HepG2 (cell line): ENCODE data around the gene OBP2B. TPM values are rescaled to one million over a fixed set of nuclear protein-coding genes. Genes with fewer than 3 reads are reported as not detected.

Source experiments
- CHD4 ChIP-seq: fragments of 200-600 bp; sonication (generic); IDR thresholded peaks from 2 replicates; pipeline ENCODE4 v1.7.0; 2017; ENCODE audit warnings: mild to moderate bottlenecking, low read length, borderline replicate concordance
- FOXP1 ChIP-seq, 2 experiments: fragments of 450-650 bp in 1 of 2; IDR thresholded peaks; 2 replicates each; pipeline ENCODE4 v1.6.1; 2017 to 2018; ENCODE audit warnings: antibody characterized with exemption in 1 of 2
- IRF2 ChIP-seq: IDR thresholded peaks from 2 replicates; pipeline ENCODE4 v1.6.1; 2018; ENCODE audit warnings: missing genetic modification reagents, missing compliant biosample characterization
- KDM5B ChIP-seq: sonication (generic); formaldehyde crosslinking; IDR thresholded peaks from 2 replicates; pipeline ENCODE4 v1.4.0; 2020; ENCODE audit warnings: missing genetic modification reagents, mild to moderate bottlenecking, borderline replicate concordance
- KLF6 ChIP-seq: IDR thresholded peaks from 2 replicates; pipeline ENCODE4 v1.8.0; 2016; ENCODE audit warnings: missing biosample characterization, missing genetic modification reagents
- MED1 ChIP-seq: sonication (generic); formaldehyde crosslinking; IDR thresholded peaks from 2 replicates; pipeline ENCODE4 v1.4.0; 2020; ENCODE audit warnings: missing genetic modification reagents
- NFKB2 ChIP-seq: sonication (generic); formaldehyde crosslinking; IDR thresholded peaks from 2 replicates; pipeline ENCODE4 v1.4.0; 2020; ENCODE audit warnings: missing genetic modification reagents, borderline replicate concordance
- RFX1 ChIP-seq: fragments of 450-650 bp; IDR thresholded peaks from 2 replicates; pipeline ENCODE4 v1.6.1; 2017
- SIX1 ChIP-seq: sonication (generic); formaldehyde crosslinking; IDR thresholded peaks from 2 replicates; pipeline ENCODE4 v1.4.0; 2020; ENCODE audit warnings: missing genetic modification reagents, borderline replicate concordance
- SP2 ChIP-seq: sonication (generic); formaldehyde crosslinking; IDR thresholded peaks from 2 replicates; pipeline ENCODE4 v1.5.1; 2020; ENCODE audit warnings: mild to moderate bottlenecking, missing genetic modification reagents
- XRCC5 ChIP-seq: fragments of 200-400 bp; formaldehyde crosslinking; optimal IDR thresholded peaks from 2 replicates; pipeline ENCODE3; 2017; ENCODE audit warnings: mild to moderate bottlenecking, low read length
- ZC3H4 ChIP-seq: sonication (generic); formaldehyde crosslinking; IDR thresholded peaks from 2 replicates; pipeline ENCODE4 v1.4.0; 2020; ENCODE audit warnings: missing genetic modification reagents, borderline replicate concordance
- ZEB1 ChIP-seq: IDR thresholded peaks from 2 replicates; pipeline ENCODE4 v1.6.1; 2012; ENCODE audit warnings: mild to moderate bottlenecking, low read depth, inconsistent platforms; ENCODE audit not compliant: insufficient replicate concordance
- ZKSCAN1 ChIP-seq: fragments of 150-350 bp; IDR thresholded peaks from 2 replicates; pipeline ENCODE4 v1.6.1; 2014; ENCODE audit warnings: low read length
- ZMAT3 ChIP-seq: sonication (generic); formaldehyde crosslinking; conservative IDR thresholded peaks from 2 replicates; pipeline ENCODE4 v1.7.0; 2021; ENCODE audit warnings: missing genetic modification reagents
- ZNF10 ChIP-seq: sonication (generic); formaldehyde crosslinking; IDR thresholded peaks from 2 replicates; pipeline ENCODE4 v1.4.0; 2020; ENCODE audit warnings: mild to moderate bottlenecking, low read depth, missing genetic modification reagents, borderline replicate concordance
- ZNF282 ChIP-seq: fragments of 450-650 bp; IDR thresholded peaks from 2 replicates; pipeline ENCODE4 v1.6.1; 2018; ENCODE audit not compliant: partially characterized antibody
- ZNF3 ChIP-seq: IDR thresholded peaks from 2 replicates; pipeline ENCODE4 v1.7.0; 2017; ENCODE audit warnings: inconsistent platforms
- ZNF430 ChIP-seq: sonication (generic); formaldehyde crosslinking; IDR thresholded peaks from 2 replicates; pipeline ENCODE4 v1.9.0; 2021; ENCODE audit warnings: mild to moderate bottlenecking, missing genetic modification reagents
- ZNF552 ChIP-seq: sonication (generic); formaldehyde crosslinking; IDR thresholded peaks from 2 replicates; pipeline ENCODE4 v1.9.0; 2022; ENCODE audit warnings: missing genetic modification reagents, mild to moderate bottlenecking, borderline replicate concordance
- ZNF567 ChIP-seq: sonication (generic); formaldehyde crosslinking; IDR thresholded peaks from 2 replicates; pipeline ENCODE4 v1.8.1; 2023; ENCODE audit warnings: mild to moderate bottlenecking, missing genetic modification reagents, borderline replicate concordance
- ZNF570 ChIP-seq: sonication (generic); formaldehyde crosslinking; IDR thresholded peaks from 2 replicates; pipeline ENCODE4 v1.4.0; 2020; ENCODE audit warnings: mild to moderate bottlenecking, missing genetic modification reagents, borderline replicate concordance
- ZNF703 ChIP-seq: sonication (generic); formaldehyde crosslinking; IDR thresholded peaks from 2 replicates; pipeline ENCODE4 v1.5.1; 2020; ENCODE audit warnings: missing genetic modification reagents, mild to moderate bottlenecking, moderate library complexity, borderline replicate concordance
- ZNF737 ChIP-seq: sonication (generic); formaldehyde crosslinking; IDR thresholded peaks from 2 replicates; pipeline ENCODE4 v1.5.0; 2020; ENCODE audit warnings: missing genetic modification reagents, mild to moderate bottlenecking, borderline replicate concordance
- ZNF792 ChIP-seq: IDR thresholded peaks from 2 replicates; pipeline ENCODE4 v1.6.1; 2016
- polyA plus RNA-seq, 8 experiments: library from polyadenylated mRNA; depleted of rRNA in 3 of 8; stranded (reverse) in 7 of 8; unstranded in 1 of 8; fragments of >200 nt; fragmentation: Illumina TruSeq in 4 of 8; extraction: Trizol in 4 of 8; gene quantifications; 2 replicates each; pipeline versions ENCODE4 v1.2.1 to v1.2.3, GENCODE V29; 2011 to 2016; ENCODE audit warnings: low read depth in 4 of 8, missing spikeins in 1 of 8, mixed read lengths in 1 of 8; ENCODE audit not compliant: insufficient read depth in 1 of 8
- total RNA-seq, 5 experiments: library from RNA; depleted of rRNA; stranded (reverse); fragments of >200 nt; fragmentation: Illumina TruSeq; extraction: Trizol; gene quantifications; 2 replicates each; pipeline ENCODE4 v1.2.3, GENCODE V29; 2016; ENCODE audit warnings: low read depth in 1 of 5
- TF ChIP-seq, protein P1 (sequence below): sonication (generic); formaldehyde crosslinking; IDR thresholded peaks from 2 replicates; pipeline ENCODE4 v1.8.1; 2023; ENCODE audit warnings: missing genetic modification reagents, mild to moderate bottlenecking, borderline replicate concordance
- TF ChIP-seq, protein P2 (sequence below): sonication (generic); formaldehyde crosslinking; IDR thresholded peaks from 2 replicates; pipeline ENCODE4 v1.4.0; 2020; ENCODE audit warnings: low read depth, mild to moderate bottlenecking, missing genetic modification reagents
- TF ChIP-seq, protein P3 (sequence below): conservative IDR thresholded peaks from 2 replicates; pipeline ENCODE4 v1.6.1; 2018; ENCODE audit warnings: missing genetic modification reagents
- TF ChIP-seq, protein P4 (sequence below): sonication (generic); formaldehyde crosslinking; IDR thresholded peaks from 2 replicates; pipeline ENCODE4 v1.9.0; 2021; ENCODE audit warnings: missing genetic modification reagents, mild to moderate bottlenecking, borderline replicate concordance

OBP2B gene
- total and polyA plus RNA-seq, 2 of the 13 experiments (the other 11 are each of a cell fraction or from before 2014, with no cell fraction given), result not detected

DNA sequence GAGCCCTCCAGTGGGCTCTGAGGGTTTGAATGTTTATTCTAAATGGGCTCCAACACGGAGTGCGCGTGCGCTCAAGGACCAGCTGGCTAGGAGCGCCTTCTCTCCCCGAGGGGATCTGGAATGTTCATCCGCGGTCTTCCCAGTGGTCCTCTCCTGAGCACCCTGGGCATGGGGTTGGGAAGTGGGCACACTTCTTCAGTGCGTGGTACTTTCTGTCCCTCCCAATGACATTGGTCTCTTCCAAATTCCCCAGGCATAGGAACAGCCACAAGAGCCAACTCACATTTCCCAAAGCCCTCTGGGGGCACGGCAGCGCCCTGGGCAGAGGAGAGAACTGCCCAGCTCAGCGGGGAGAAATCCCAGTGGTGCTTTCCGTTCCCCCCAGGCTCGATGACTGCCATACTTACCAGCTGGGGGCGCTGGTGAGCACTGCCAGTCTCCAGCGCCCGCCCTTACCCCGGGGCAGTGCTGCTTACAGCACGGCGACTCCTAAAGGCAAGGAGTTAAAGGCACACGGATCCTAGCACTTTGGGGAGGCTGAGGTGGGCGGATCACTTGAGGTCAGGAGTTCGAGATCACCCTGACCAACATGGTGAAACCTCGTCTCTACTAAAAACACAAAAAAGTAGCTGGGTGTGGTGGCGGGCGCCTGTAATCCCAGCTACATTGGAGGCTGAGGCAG lies 29.9 kb upstream of the OBP2B start (continued):
- TF ChIP-seq ZNF430 (CRISPR knock-in tag) (no peak), ZNF282 (no peak), SP2 (CRISPR knock-in tag) (no peak), SIX1 (CRISPR knock-in tag) (no peak), IRF2 (CRISPR knock-in tag) (no peak), XRCC5 (peak; percentile 39), ZC3H4 (CRISPR knock-in tag) (no peak), ZNF10 (no peak), ZKSCAN1 (no peak), ZNF552 (CRISPR knock-in tag) (no peak), ZNF570 (CRISPR knock-in tag) (no peak), FOXP1 (IDR thresholded peaks at IDR 0.05) (no peak), FOXP1 (CRISPR knock-in tag; IDR thresholded peaks at IDR 0.05) (no peak), ZNF703 (CRISPR knock-in tag) (no peak), MED1 (CRISPR knock-in tag) (no peak), RFX1 (no peak), KLF6 (CRISPR knock-in tag) (no peak), ZEB1 (no peak), ZNF3 (CRISPR knock-in tag) (no peak), ZNF567 (0 out of 2 replicates have a peak, but pooled peaks have one; percentile 27), ZNF792 (no peak), CHD4 (no peak), ZMAT3 (CRISPR knock-in tag) (no peak), NFKB2 (peak; percentile 50; the same call in 1 of the 2 replicates), KDM5B (CRISPR knock-in tag) (0 out of 2 replicates have a peak, but pooled peaks have one; percentile 34), ZNF737 (CRISPR knock-in tag) (peak; percentile 66; the same call in 1 of the 2 replicates)
- TF ChIP-seq, protein P1, sequence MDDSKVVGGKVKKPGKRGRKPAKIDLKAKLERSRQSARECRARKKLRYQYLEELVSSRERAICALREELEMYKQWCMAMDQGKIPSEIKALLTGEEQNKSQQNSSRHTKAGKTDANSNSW, result no peak
- TF ChIP-seq, protein P2, sequence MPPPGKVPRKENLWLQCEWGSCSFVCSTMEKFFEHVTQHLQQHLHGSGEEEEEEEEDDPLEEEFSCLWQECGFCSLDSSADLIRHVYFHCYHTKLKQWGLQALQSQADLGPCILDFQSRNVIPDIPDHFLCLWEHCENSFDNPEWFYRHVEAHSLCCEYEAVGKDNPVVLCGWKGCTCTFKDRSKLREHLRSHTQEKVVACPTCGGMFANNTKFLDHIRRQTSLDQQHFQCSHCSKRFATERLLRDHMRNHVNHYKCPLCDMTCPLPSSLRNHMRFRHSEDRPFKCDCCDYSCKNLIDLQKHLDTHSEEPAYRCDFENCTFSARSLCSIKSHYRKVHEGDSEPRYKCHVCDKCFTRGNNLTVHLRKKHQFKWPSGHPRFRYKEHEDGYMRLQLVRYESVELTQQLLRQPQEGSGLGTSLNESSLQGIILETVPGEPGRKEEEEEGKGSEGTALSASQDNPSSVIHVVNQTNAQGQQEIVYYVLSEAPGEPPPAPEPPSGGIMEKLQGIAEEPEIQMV (CRISPR knock-in tag), result peak; percentile 97
- TF ChIP-seq, protein P3, sequence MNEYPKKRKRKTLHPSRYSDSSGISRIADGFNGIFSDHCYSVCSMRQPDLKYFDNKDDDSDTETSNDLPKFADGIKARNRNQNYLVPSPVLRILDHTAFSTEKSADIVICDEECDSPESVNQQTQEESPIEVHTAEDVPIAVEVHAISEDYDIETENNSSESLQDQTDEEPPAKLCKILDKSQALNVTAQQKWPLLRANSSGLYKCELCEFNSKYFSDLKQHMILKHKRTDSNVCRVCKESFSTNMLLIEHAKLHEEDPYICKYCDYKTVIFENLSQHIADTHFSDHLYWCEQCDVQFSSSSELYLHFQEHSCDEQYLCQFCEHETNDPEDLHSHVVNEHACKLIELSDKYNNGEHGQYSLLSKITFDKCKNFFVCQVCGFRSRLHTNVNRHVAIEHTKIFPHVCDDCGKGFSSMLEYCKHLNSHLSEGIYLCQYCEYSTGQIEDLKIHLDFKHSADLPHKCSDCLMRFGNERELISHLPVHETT (CRISPR knock-in tag), result no peak
- TF ChIP-seq, protein P4, sequence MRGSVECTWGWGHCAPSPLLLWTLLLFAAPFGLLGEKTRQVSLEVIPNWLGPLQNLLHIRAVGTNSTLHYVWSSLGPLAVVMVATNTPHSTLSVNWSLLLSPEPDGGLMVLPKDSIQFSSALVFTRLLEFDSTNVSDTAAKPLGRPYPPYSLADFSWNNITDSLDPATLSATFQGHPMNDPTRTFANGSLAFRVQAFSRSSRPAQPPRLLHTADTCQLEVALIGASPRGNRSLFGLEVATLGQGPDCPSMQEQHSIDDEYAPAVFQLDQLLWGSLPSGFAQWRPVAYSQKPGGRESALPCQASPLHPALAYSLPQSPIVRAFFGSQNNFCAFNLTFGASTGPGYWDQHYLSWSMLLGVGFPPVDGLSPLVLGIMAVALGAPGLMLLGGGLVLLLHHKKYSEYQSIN, result no peak
